HepG2 (cell line): ENCODE results near the gene GPATCH3. TPM values are rescaled to one million over a fixed set of nuclear protein-coding genes. Genes with fewer than 3 reads are reported as not detected.

ENCODE experiments used
- CREM ChIP-seq, 2 experiments: sonication (generic) in 1 of 2; formaldehyde crosslinking in 1 of 2; IDR thresholded peaks; 2 replicates each; pipeline versions ENCODE4 v1.4.0 to v1.6.1; 2016 to 2020; ENCODE audit warnings: antibody characterized with exemption in 1 of 2, mild to moderate bottlenecking in 1 of 2, missing genetic modification reagents in 1 of 2
- ETV5 ChIP-seq: IDR thresholded peaks from 2 replicates; pipeline ENCODE4 v1.6.1; 2018; ENCODE audit warnings: missing biosample characterization, missing genetic modification reagents, inconsistent platforms, borderline replicate concordance
- GATAD1 ChIP-seq: IDR thresholded peaks from 2 replicates; pipeline ENCODE4 v1.6.1; 2016; ENCODE audit warnings: missing genetic modification reagents, missing compliant biosample characterization
- KLF6 ChIP-seq: IDR thresholded peaks from 2 replicates; pipeline ENCODE4 v1.8.0; 2016; ENCODE audit warnings: missing biosample characterization, missing genetic modification reagents
- LCORL ChIP-seq, 2 experiments: fragments of 450-650 bp in 1 of 2; sonication (generic) in 1 of 2; formaldehyde crosslinking in 1 of 2; IDR thresholded peaks; 2 replicates each; pipeline versions ENCODE4 v1.5.0 to v1.6.1; 2017 to 2020; ENCODE audit warnings: antibody characterized with exemption in 1 of 2, missing genetic modification reagents in 1 of 2
- PHF8 ChIP-seq: sonication (generic); formaldehyde crosslinking; IDR thresholded peaks from 2 replicates; pipeline ENCODE4 v1.5.0; 2020; ENCODE audit warnings: missing genetic modification reagents
- SP4 ChIP-seq: sonication (generic); formaldehyde crosslinking; IDR thresholded peaks from 2 replicates; pipeline ENCODE4 v1.8.1; 2023; ENCODE audit warnings: mild to moderate bottlenecking, missing genetic modification reagents
- SRSF4 ChIP-seq: fragments of 200-400 bp; formaldehyde crosslinking; IDR thresholded peaks from one replicate; pipeline ENCODE4 v1.6.1; 2018; ENCODE audit warnings: mild to moderate bottlenecking, low read depth, low read length, moderate library complexity; ENCODE audit not compliant: poor library complexity, severe bottlenecking
- TBX2 ChIP-seq: sonication (generic); formaldehyde crosslinking; IDR thresholded peaks from 2 replicates; pipeline ENCODE4 v1.5.0; 2020; ENCODE audit warnings: missing genetic modification reagents, mild to moderate bottlenecking, borderline replicate concordance
- TGIF2 ChIP-seq: IDR thresholded peaks from 2 replicates; pipeline ENCODE4 v1.6.1; 2016; ENCODE audit warnings: control low read depth, missing compliant biosample characterization
- ZIK1 ChIP-seq: sonication (generic); formaldehyde crosslinking; IDR thresholded peaks from 2 replicates; pipeline ENCODE4 v1.5.0; 2020; ENCODE audit warnings: mild to moderate bottlenecking, low read depth, missing genetic modification reagents, borderline replicate concordance
- ZNF317 ChIP-seq: sonication (generic); formaldehyde crosslinking; IDR thresholded peaks from 2 replicates; pipeline ENCODE4 v1.5.0; 2020; ENCODE audit warnings: mild to moderate bottlenecking, missing genetic modification reagents
- ZNF354B ChIP-seq: sonication (generic); formaldehyde crosslinking; IDR thresholded peaks from 2 replicates; pipeline ENCODE4 v1.8.0; 2022; ENCODE audit warnings: mild to moderate bottlenecking, missing genetic modification reagents
- ZNF567 ChIP-seq: sonication (generic); formaldehyde crosslinking; IDR thresholded peaks from 2 replicates; pipeline ENCODE4 v1.8.1; 2023; ENCODE audit warnings: mild to moderate bottlenecking, missing genetic modification reagents, borderline replicate concordance
- polyA plus RNA-seq, 8 experiments: library from polyadenylated mRNA; depleted of rRNA in 3 of 8; stranded (reverse) in 7 of 8; unstranded in 1 of 8; fragments of >200 nt; fragmentation: Illumina TruSeq in 4 of 8; extraction: Trizol in 4 of 8; gene quantifications; 2 replicates each; pipeline versions ENCODE4 v1.2.1 to v1.2.3, GENCODE V29; 2011 to 2016; ENCODE audit warnings: low read depth in 4 of 8, missing spikeins in 1 of 8, mixed read lengths in 1 of 8; ENCODE audit not compliant: insufficient read depth in 1 of 8
- total RNA-seq, 5 experiments: library from RNA; depleted of rRNA; stranded (reverse); fragments of >200 nt; fragmentation: Illumina TruSeq; extraction: Trizol; gene quantifications; 2 replicates each; pipeline ENCODE4 v1.2.3, GENCODE V29; 2016; ENCODE audit warnings: low read depth in 1 of 5
- TF ChIP-seq, protein P1 (sequence below), 2 experiments: fragments of 450-650 bp in 1 of 2; sonication (generic) in 1 of 2; formaldehyde crosslinking in 1 of 2; IDR thresholded peaks; 2 replicates each; pipeline versions ENCODE4 v1.6.1 to v1.8.0; 2016 to 2022; ENCODE audit warnings: antibody characterized with exemption in 1 of 2, mild to moderate bottlenecking in 1 of 2, missing genetic modification reagents in 1 of 2
- TF ChIP-seq, protein P2 (sequence below): sonication (generic); formaldehyde crosslinking; IDR thresholded peaks from 2 replicates; pipeline ENCODE4 v1.5.0; 2020; ENCODE audit warnings: missing genetic modification reagents

Gene GPATCH3
- total and polyA plus RNA-seq, 2 of the 13 experiments (the other 11 are each of a cell fraction or from before 2014, with no cell fraction given): 8.3 to 11.0 TPM

DNA sequence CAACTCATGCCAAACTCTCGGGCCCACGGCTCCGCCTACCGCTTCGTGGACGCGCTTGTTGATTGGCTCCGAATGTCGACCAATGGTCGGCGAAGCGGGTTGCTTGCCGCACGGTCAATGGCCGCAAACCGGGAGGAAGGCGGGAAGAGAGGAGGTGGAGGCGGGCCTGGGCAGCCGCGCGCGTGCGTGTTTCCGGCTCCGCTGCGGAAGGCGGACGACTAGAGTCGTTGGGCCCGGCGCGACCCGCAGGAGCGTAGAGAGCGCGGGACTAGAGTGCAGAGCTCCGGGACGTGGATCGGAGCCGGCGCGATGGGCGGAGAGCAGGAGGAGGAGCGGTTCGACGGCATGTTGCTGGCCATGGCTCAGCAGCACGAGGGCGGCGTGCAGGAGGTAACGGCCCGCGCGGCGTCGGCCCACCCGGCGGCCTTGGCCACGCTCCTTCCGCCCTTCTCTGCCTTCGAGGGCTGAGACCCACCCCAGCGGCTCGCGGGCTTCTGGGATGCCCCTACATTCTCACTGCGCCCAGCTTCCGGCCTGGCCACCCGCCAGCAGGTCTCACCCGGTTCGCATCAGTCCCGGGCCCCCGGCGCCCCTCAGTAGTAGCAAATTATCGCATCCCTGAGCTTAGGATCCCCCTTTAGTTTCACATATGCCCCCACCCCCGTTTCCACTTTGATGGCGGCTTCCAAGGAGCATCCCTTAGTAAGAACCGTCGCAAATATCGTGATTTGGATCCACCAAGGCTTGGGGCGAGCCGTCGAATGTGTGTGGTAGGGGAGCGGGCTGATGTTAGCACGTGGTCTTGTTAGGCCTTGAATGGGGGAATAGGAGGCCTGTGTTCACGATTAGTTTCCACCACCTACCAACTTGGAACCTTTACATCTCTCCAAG, 21.5 kb upstream of the GPATCH3 start, which contains the start of gene NUDC (continued):
- TF ChIP-seq, protein P1, sequence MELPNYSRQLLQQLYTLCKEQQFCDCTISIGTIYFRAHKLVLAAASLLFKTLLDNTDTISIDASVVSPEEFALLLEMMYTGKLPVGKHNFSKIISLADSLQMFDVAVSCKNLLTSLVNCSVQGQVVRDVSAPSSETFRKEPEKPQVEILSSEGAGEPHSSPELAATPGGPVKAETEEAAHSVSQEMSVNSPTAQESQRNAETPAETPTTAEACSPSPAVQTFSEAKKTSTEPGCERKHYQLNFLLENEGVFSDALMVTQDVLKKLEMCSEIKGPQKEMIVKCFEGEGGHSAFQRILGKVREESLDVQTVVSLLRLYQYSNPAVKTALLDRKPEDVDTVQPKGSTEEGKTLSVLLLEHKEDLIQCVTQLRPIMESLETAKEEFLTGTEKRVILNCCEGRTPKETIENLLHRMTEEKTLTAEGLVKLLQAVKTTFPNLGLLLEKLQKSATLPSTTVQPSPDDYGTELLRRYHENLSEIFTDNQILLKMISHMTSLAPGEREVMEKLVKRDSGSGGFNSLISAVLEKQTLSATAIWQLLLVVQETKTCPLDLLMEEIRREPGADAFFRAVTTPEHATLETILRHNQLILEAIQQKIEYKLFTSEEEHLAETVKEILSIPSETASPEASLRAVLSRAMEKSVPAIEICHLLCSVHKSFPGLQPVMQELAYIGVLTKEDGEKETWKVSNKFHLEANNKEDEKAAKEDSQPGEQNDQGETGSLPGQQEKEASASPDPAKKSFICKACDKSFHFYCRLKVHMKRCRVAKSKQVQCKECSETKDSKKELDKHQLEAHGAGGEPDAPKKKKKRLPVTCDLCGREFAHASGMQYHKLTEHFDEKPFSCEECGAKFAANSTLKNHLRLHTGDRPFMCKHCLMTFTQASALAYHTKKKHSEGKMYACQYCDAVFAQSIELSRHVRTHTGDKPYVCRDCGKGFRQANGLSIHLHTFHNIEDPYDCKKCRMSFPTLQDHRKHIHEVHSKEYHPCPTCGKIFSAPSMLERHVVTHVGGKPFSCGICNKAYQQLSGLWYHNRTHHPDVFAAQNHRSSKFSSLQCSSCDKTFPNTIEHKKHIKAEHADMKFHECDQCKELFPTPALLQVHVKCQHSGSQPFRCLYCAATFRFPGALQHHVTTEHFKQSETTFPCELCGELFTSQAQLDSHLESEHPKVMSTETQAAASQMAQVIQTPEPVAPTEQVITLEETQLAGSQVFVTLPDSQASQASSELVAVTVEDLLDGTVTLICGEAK (IDR thresholded peaks at IDR 0.05): peak; percentile 11; the same call in 1 of the 2 replicates
- TF ChIP-seq, protein P1 (CRISPR knock-in tag; IDR thresholded peaks at IDR 0.05): peak; percentile 75; the same call in 1 of the 2 replicates
- TF ChIP-seq ZNF567 (CRISPR knock-in tag) (no peak), CREM (IDR thresholded peaks at IDR 0.05) (peak; percentile 62), CREM (CRISPR knock-in tag; IDR thresholded peaks at IDR 0.05) (no peak), LCORL (IDR thresholded peaks at IDR 0.05) (no peak), LCORL (CRISPR knock-in tag; IDR thresholded peaks at IDR 0.05) (0 out of 2 replicates have a peak, but pooled peaks have one; percentile 16), TBX2 (CRISPR knock-in tag) (peak; percentile 78), SP4 (CRISPR knock-in tag) (peak; percentile 77; the same call in 1 of the 2 replicates), ZIK1 (CRISPR knock-in tag) (peak; percentile 39; the same call in 1 of the 2 replicates), TGIF2 (CRISPR knock-in tag) (no peak), ZNF354B (CRISPR knock-in tag) (0 out of 2 replicates have a peak, but pooled peaks have one; percentile 78), SRSF4 (no peak), GATAD1 (CRISPR knock-in tag) (peak; percentile 93), ETV5 (peak; percentile 69), ZNF317 (CRISPR knock-in tag) (peak; percentile 84), PHF8 (CRISPR knock-in tag) (peak; percentile 91), KLF6 (CRISPR knock-in tag) (peak; percentile 68; the same call in 1 of the 2 replicates)
- TF ChIP-seq, protein P2, sequence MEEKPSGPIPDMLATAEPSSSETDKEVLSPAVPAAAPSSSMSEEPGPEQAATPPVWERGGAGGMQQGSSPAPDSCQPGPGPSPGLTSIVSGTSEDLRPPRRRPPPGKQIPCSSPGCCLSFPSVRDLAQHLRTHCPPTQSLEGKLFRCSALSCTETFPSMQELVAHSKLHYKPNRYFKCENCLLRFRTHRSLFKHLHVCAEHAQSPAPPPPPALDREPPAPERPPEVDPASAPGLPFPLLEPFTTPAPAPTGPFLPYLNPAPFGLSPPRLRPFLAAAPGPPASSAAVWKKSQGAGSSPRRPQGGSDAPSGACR (CRISPR knock-in tag): peak; percentile 53; the same call in 1 of the 2 replicates
